OCI-LY7 (cell line): ENCODE measurements around the gene MAL. TPM values are rescaled to one million over a fixed set of nuclear protein-coding genes. Genes with fewer than 3 reads are reported as not detected.

Experiments used
- BruUV-seq: library from RNA; stranded (reverse); fragments of 400-500 nt; replicated peaks from 2 replicates; lab custom pipeline; 2021; lab: Mats Ljungman, UMichigan
- CTCF ChIA-PET: fragments of 300-600 bp; sonication (Branson Sonifier 250); formaldehyde crosslinking; loops from one replicate; lab custom pipeline; 2022; ENCODE audit warnings: antibody characterized with exemption; ENCODE audit not compliant: unreplicated experiment; lab: Charles Lee
- POLR2A ChIA-PET: fragments of 300-600 bp; sonication (Branson Sonifier 250); formaldehyde crosslinking; loops from one replicate; lab custom pipeline; 2022; ENCODE audit warnings: antibody characterized with exemption; lab: Charles Lee
- DNase-seq: peaks from one replicate; pipeline ENCODE4 v3.0.0-alpha.2; 2015; ENCODE audit warnings: low spot score
- H2AFZ ChIP-seq: fragments of 200-600 bp; sonication (generic), shearing (Covaris generic); 2 replicates; pipeline ENCODE4 v1.6.1; 2014; ENCODE audit warnings: mild to moderate bottlenecking, antibody characterized with exemption, low read length, moderate library complexity
- H3K27ac ChIP-seq: fragments of 200-600 bp; sonication (generic); 2 replicates; pipeline ENCODE4 v1.5.1; 2014; ENCODE audit warnings: mixed run types, low read depth, mild to moderate bottlenecking, moderate library complexity, low read length, inconsistent platforms; ENCODE audit not compliant: poor library complexity, severe bottlenecking
- H3K36me3 ChIP-seq: fragments of 200-600 bp; sonication (generic); 2 replicates; pipeline ENCODE4 v1.6.1; 2014; ENCODE audit warnings: mild to moderate bottlenecking, antibody characterized with exemption, low read length, moderate library complexity, mixed read lengths; ENCODE audit not compliant: insufficient read depth
- H3K4me1 ChIP-seq: fragments of 200-600 bp; sonication (generic); 2 replicates; pipeline ENCODE4 v1.5.1; 2014; ENCODE audit warnings: mild to moderate bottlenecking, low read length; ENCODE audit not compliant: insufficient read depth, poor library complexity, severe bottlenecking
- H3K4me2 ChIP-seq: fragments of 200-600 bp; sonication (generic); 2 replicates; pipeline ENCODE4 v1.6.1; 2014; ENCODE audit warnings: mild to moderate bottlenecking, low read length
- H3K4me3 ChIP-seq: fragments of 200-600 bp; sonication (generic); 2 replicates; pipeline ENCODE4 v1.5.1; 2014; ENCODE audit warnings: mild to moderate bottlenecking, low read depth, low read length; ENCODE audit not compliant: poor library complexity, severe bottlenecking
- H3K79me2 ChIP-seq: fragments of 200-600 bp; sonication (generic); 2 replicates; pipeline ENCODE4 v1.6.1; 2016; ENCODE audit warnings: low read depth, mild to moderate bottlenecking, low read length, moderate library complexity, mixed read lengths; ENCODE audit not compliant: insufficient read depth
- H3K9me2 ChIP-seq: fragments of 200-600 bp; sonication (generic); 2 replicates; pipeline ENCODE4 v1.6.1; 2016; ENCODE audit warnings: mild to moderate bottlenecking, low read length, mixed read lengths; ENCODE audit not compliant: insufficient read depth
- H3K9me3 ChIP-seq: fragments of 200-600 bp; sonication (generic); 2 replicates; pipeline ENCODE4 v1.6.1; 2014; ENCODE audit warnings: mild to moderate bottlenecking, mixed run types, low read length, mixed read lengths
- H4K20me1 ChIP-seq: fragments of 200-600 bp; sonication (generic); 2 replicates; pipeline ENCODE4 v1.6.1; 2014; ENCODE audit warnings: mild to moderate bottlenecking, antibody characterized with exemption, low read length, moderate library complexity, mixed read lengths; ENCODE audit not compliant: insufficient read depth
- EZH2phosphoT487 ChIP-seq: fragments of 200-600 bp; sonication (generic); IDR thresholded peaks from 2 replicates; pipeline ENCODE4 v1.6.1; 2018; ENCODE audit warnings: low read depth, borderline replicate concordance, mild to moderate bottlenecking, mixed run types, antibody characterized with exemption, low read length, moderate library complexity, mixed read lengths
- intact Hi-C: fragments of 100-400 bp; cut with micrococcal nuclease; formaldehyde crosslinking; loops from one replicate; pipeline ENCODE4 v1.10.0; 2022; ENCODE audit not compliant: unreplicated experiment
- total RNA-seq, 2 experiments: library from RNA; depleted of rRNA in 1 of 2; stranded (reverse); fragments of >200 nt in 1 of 2; shearing (Covaris generic) in 1 of 2; gene quantifications; 2 replicates each; pipeline ENCODE4 v1.2.3, GENCODE V29; 2014 to 2022
- TF ChIP-seq, protein P1 (sequence below): fragments of 200-600 bp; sonication (generic); conservative IDR thresholded peaks from 2 replicates; pipeline ENCODE4 v1.5.1; 2014; ENCODE audit warnings: mild to moderate bottlenecking, antibody characterized with exemption, low read length, moderate library complexity, mixed read lengths

The MAL gene
- total RNA-seq, 2 experiments from 2014 or later, result not detected

DNA sequence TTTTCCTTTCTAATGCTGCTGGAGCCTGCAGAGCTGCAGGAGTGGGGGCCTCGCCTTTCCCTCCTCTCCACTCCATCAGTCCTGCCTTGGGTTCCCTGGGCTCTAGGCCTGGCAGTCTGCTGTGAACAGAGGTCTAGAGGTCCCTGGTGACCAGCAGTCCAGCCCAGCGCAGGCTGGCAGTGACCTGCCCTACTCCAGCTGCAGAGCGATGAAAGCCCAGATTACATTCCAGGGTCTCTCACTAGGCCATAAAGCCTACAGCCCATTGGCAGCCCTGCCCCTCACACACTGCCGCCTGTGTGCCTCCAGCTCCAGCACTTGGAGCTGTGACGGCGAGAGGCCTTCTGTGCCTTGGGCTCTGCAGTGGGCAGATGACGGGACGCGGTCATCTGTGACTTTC lies 14.8 kb upstream of the MAL start:
- CTCF ChIA-PET, result no interaction called here

DNA sequence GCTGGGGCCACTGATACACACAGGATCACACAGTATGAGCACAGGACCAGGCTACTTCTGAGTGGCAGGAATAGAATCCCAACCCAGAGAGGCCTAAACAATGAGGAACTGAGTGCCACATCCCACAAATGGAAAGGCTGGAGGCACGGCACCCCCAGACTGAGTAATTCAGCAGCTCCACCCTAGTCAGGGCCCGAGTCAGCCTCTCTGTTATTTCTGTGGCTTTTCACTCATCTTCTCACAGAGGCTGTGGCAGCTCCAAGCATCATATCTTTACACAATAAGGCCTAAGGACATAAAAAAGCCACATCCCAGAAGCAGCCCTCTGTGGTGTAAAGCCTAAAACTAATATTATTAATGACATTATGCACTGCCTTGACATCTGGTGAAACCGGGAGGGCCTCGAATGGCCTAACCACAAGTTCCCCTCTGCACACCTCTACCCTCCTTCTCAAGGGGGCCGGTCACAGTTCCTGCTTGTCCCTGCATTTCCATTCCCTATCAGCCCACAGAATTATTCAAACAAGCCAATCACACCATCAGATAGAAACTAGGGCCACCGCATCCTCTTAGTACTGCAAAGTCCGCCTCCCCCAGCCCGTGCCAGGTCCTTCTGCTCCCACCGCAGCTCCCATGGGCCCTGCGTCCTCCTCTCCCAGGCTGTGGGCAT lies 12.5 kb upstream of the MAL start:
- POLR2A ChIA-PET, result no interaction called here
- H2AFZ ChIP-seq, result no peak overlapping the region
- intact Hi-C loops, result no loop called here
- DNase-seq, result no peak
- H3K79me2 ChIP-seq, result no peaks in the 10 kb centered on the region
- no peak overlapping the region for H3K27ac ChIP-seq
- TF ChIP-seq EZH2phosphoT487, result no peak
- TF ChIP-seq, protein P1, sequence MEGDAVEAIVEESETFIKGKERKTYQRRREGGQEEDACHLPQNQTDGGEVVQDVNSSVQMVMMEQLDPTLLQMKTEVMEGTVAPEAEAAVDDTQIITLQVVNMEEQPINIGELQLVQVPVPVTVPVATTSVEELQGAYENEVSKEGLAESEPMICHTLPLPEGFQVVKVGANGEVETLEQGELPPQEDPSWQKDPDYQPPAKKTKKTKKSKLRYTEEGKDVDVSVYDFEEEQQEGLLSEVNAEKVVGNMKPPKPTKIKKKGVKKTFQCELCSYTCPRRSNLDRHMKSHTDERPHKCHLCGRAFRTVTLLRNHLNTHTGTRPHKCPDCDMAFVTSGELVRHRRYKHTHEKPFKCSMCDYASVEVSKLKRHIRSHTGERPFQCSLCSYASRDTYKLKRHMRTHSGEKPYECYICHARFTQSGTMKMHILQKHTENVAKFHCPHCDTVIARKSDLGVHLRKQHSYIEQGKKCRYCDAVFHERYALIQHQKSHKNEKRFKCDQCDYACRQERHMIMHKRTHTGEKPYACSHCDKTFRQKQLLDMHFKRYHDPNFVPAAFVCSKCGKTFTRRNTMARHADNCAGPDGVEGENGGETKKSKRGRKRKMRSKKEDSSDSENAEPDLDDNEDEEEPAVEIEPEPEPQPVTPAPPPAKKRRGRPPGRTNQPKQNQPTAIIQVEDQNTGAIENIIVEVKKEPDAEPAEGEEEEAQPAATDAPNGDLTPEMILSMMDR, result no peak
- CTCF ChIA-PET, result no interaction called here
- no peak overlapping the region for H3K4me3 ChIP-seq
- H4K20me1 ChIP-seq, result no peaks in the 10 kb centered on the region
- BruUV-seq, result no TSS peak
- no peaks in the 10 kb centered on the region for H3K4me1 ChIP-seq
- H3K4me2 ChIP-seq, result no peak overlapping the region
- H3K9me2 ChIP-seq, result no peaks in the 10 kb centered on the region
- no peaks in the 10 kb centered on the region for H3K36me3 ChIP-seq
- H3K9me3 ChIP-seq, result no peaks in the 10 kb centered on the region

More for the DNA sequence above, 14.8 kb upstream of the MAL start:
- BruUV-seq, result no TSS peak
- H3K4me1 ChIP-seq, result no peaks in the 10 kb centered on the region
- POLR2A ChIA-PET, result no interaction called here
- no peaks in the 10 kb centered on the region for H3K36me3 ChIP-seq
- no peak overlapping the region for H3K4me2 ChIP-seq
- no peak overlapping the region for H3K27ac ChIP-seq
- intact Hi-C loops, result no loop called here
- no peak overlapping the region for H3K4me3 ChIP-seq
- no peak for TF ChIP-seq EZH2phosphoT487
- TF ChIP-seq, protein P1, result no peak
- no peaks in the 10 kb centered on the region for H3K9me2 ChIP-seq
- no peaks in the 10 kb centered on the region for H3K9me3 ChIP-seq
- no peaks in the 10 kb centered on the region for H4K20me1 ChIP-seq
- H2AFZ ChIP-seq, result no peak overlapping the region
- DNase-seq, result no peak
- H3K79me2 ChIP-seq, result no peaks in the 10 kb centered on the region

DNA sequence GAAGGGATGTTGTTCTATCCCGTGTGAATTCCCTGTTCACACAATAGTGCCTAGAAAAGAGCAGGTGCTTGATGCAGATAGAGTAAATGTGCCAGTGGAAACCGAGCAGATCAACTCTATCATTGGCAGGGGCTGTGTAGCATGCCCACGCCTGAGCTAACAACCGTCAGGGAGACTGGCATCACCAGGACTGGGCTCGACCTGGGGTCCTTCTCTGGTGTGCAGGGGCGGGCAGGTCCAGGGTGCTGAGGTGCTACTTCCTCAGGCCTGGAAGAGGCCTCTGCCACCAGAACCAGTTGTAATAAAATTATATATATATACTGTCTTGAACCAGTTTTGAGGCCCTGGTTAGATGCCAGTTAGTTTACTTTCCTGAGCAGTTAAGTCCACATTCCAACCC lies 11.8 kb upstream of the MAL start:
- no peak overlapping the region for H3K27ac ChIP-seq
- intact Hi-C loops, result no loop called here
- POLR2A ChIA-PET, result no interaction called here
- BruUV-seq, result no TSS peak
- H3K9me3 ChIP-seq, result no peaks in the 10 kb centered on the region
- no peak overlapping the region for H2AFZ ChIP-seq
- H3K79me2 ChIP-seq, result no peaks in the 10 kb centered on the region
- CTCF ChIA-PET, result no interaction called here
- no peak for TF ChIP-seq EZH2phosphoT487
- TF ChIP-seq, protein P1, result no peak
- H3K4me1 ChIP-seq, result no peaks in the 10 kb centered on the region
- H3K4me3 ChIP-seq, result no peak overlapping the region
- H4K20me1 ChIP-seq, result no peaks in the 10 kb centered on the region
- DNase-seq, result no peak
- H3K9me2 ChIP-seq, result no peaks in the 10 kb centered on the region
- H3K4me2 ChIP-seq, result no peak overlapping the region
- no peaks in the 10 kb centered on the region for H3K36me3 ChIP-seq
